IMR-90 (cell line): Measurements from ENCODE around the gene RHEX. TPM values are rescaled to one million over a fixed set of nuclear protein-coding genes. Genes with fewer than 3 reads are reported as not detected.
"Not testable (repeated sequence)": the region's sequence is repeated elsewhere in the genome, so short reads cannot be mapped to it uniquely, and the experiment has no call there.

Experiments used
- ATAC-seq: fragments of 200-7000 bp; cut with Tn5 transposase; 2 replicates; pipeline ENCODE4 v1.9.1; 2020; ENCODE audit warnings: low read depth, mild to moderate bottlenecking, moderate library complexity
- BruUV-seq: library from RNA; stranded (reverse); fragments of 400-500 nt; replicated peaks from 2 replicates; lab custom pipeline; 2021; lab: Mats Ljungman, UMichigan
- CTCF ChIA-PET: fragments of 300-600 bp; formaldehyde crosslinking; extraction: SDS; loops from one replicate; lab custom pipeline; 2021; ENCODE audit warnings: antibody characterized with exemption; lab: Yijun Ruan, JAX
- POLR2A ChIA-PET: fragments of 300-600 bp; sonication (Branson Sonifier 250); formaldehyde crosslinking; loops from one replicate; lab custom pipeline; 2022; ENCODE audit warnings: antibody characterized with exemption; ENCODE audit not compliant: unreplicated experiment; lab: Charles Lee
- DNase-seq: peaks from one replicate; pipeline ENCODE4 v3.0.0; 2013
- H2AFZ ChIP-seq: replicated peaks from 2 replicates; pipeline ENCODE3; 2013; ENCODE audit warnings: low read length, mild to moderate bottlenecking; ENCODE audit not compliant: poor library complexity
- H2AK5ac ChIP-seq: 2 replicates; pipeline ENCODE4 v1.6.1; 2013; ENCODE audit warnings: low read depth, low read length, inconsistent platforms
- H2AK9ac ChIP-seq: replicated peaks from 2 replicates; pipeline ENCODE3; 2013; ENCODE audit warnings: mild to moderate bottlenecking, low read depth, low read length, moderate library complexity; ENCODE audit not compliant: poor library complexity
- H2BK120ac ChIP-seq: 2 replicates; pipeline ENCODE4 v1.6.1; 2013; ENCODE audit warnings: low read depth, low read length, inconsistent platforms
- H2BK15ac ChIP-seq: 3 replicates; pipeline ENCODE4 v1.6.1; 2013; ENCODE audit warnings: low read depth, low read length, inconsistent platforms
- H2BK20ac ChIP-seq: 2 replicates; pipeline ENCODE4 v1.6.1; 2013; ENCODE audit warnings: low read depth, mild to moderate bottlenecking, inconsistent platforms, low read length, moderate library complexity
- H2BK5ac ChIP-seq: 2 replicates; pipeline ENCODE4 v1.6.1; 2013; ENCODE audit warnings: mild to moderate bottlenecking, low read depth, low read length, inconsistent platforms; ENCODE audit not compliant: poor library complexity, severe bottlenecking
- H3K14ac ChIP-seq: replicated peaks from 2 replicates; pipeline ENCODE4 v1.6.1; 2013; ENCODE audit warnings: low read depth, low read length, inconsistent platforms
- H3K18ac ChIP-seq: 2 replicates; pipeline ENCODE4 v1.6.1; 2013; ENCODE audit warnings: low read depth, low read length, control low read depth
- H3K23ac ChIP-seq: 2 replicates; pipeline ENCODE4 v1.6.1; 2013; ENCODE audit warnings: low read depth, low read length, inconsistent platforms
- H3K27ac ChIP-seq: 2 replicates; pipeline ENCODE4 v1.5.1; 2013; ENCODE audit warnings: mild to moderate bottlenecking, control low read depth, low read length; ENCODE audit not compliant: insufficient read depth
- H3K27me3 ChIP-seq: 2 replicates; pipeline ENCODE4 v1.6.1; 2013; ENCODE audit warnings: low read length; ENCODE audit not compliant: control insufficient read depth, insufficient read depth
- H3K36me3 ChIP-seq: 2 replicates; pipeline ENCODE4 v1.6.1; 2013; ENCODE audit warnings: low read length, mixed read lengths; ENCODE audit not compliant: control insufficient read depth, insufficient read depth
- H3K4ac ChIP-seq: 2 replicates; pipeline ENCODE4 v1.6.1; 2013; ENCODE audit warnings: low read depth, low read length, inconsistent platforms
- H3K4me1 ChIP-seq: 2 replicates; pipeline ENCODE4 v1.6.1; 2013; ENCODE audit warnings: low read length, mixed read lengths; ENCODE audit not compliant: control insufficient read depth, insufficient read depth
- H3K4me2 ChIP-seq: 2 replicates; pipeline ENCODE4 v1.6.1; 2013; ENCODE audit warnings: low read depth, mild to moderate bottlenecking, control low read depth, low read length, moderate library complexity
- H3K4me3 ChIP-seq: 2 replicates; pipeline ENCODE4 v1.5.1; 2013; ENCODE audit warnings: low read depth, mild to moderate bottlenecking, control low read depth, low read length, moderate library complexity; ENCODE audit not compliant: insufficient read depth
- H3K56ac ChIP-seq: 2 replicates; pipeline ENCODE4 v1.6.1; 2013; ENCODE audit warnings: low read length, inconsistent platforms; ENCODE audit not compliant: insufficient read depth; ENCODE audit errors: extremely low read depth
- H3K79me1 ChIP-seq, 2 experiments: 2 replicates each; pipeline ENCODE4 v1.6.1; 2013; ENCODE audit warnings: low read length in 2 of 2, inconsistent platforms in 1 of 2, low read depth in 1 of 2
- H3K9ac ChIP-seq: 2 replicates; pipeline ENCODE4 v1.6.1; 2013; ENCODE audit warnings: low read depth, low read length, control low read depth
- H3K9me1 ChIP-seq: 2 replicates; pipeline ENCODE4 v1.6.1; 2013; ENCODE audit warnings: low read length, inconsistent platforms; ENCODE audit not compliant: insufficient read depth
- H3K9me3 ChIP-seq: 2 replicates; pipeline ENCODE4 v1.6.1; 2013; ENCODE audit warnings: low read length; ENCODE audit not compliant: control insufficient read depth, insufficient read depth
- H4K20me1 ChIP-seq: 2 replicates; pipeline ENCODE4 v1.6.1; 2013; ENCODE audit warnings: low read length, inconsistent platforms; ENCODE audit not compliant: insufficient read depth
- H4K5ac ChIP-seq: 2 replicates; pipeline ENCODE4 v1.6.1; 2013; ENCODE audit warnings: mild to moderate bottlenecking, low read depth, low read length, control low read depth
- H4K8ac ChIP-seq, 2 experiments: 2 replicates each; pipeline ENCODE4 v1.6.1; 2013; ENCODE audit warnings: low read depth in 2 of 2, low read length in 2 of 2, control low read depth in 1 of 2, inconsistent platforms in 1 of 2
- H4K91ac ChIP-seq: 2 replicates; pipeline ENCODE4 v1.6.1; 2013; ENCODE audit warnings: low read depth, low read length, inconsistent platforms; ENCODE audit not compliant: insufficient read depth
- WGBS, 2 experiments: methylation state at CpG; one replicate each; pipeline versions ENCODE4 v1.1.5 to v1.1.7; 2013; ENCODE audit warnings: missing lambda C conversion rate in 2 of 2; ENCODE audit not compliant: insufficient read length in 1 of 2; ENCODE audit errors: extremely low coverage in 2 of 2; 5-methylcytosine and 5-hydroxymethylcytosine counted together
- dilution Hi-C: fragments of 300-500 bp; cut with HindIII; formaldehyde crosslinking; loops from one replicate; pipeline ENCODE4 v1.14.3; 2018; ENCODE audit warnings: low sequenced_read_pairs; ENCODE audit not compliant: unreplicated experiment
- in situ Hi-C: fragments of 300-500 bp; cut with MboI; formaldehyde crosslinking; loops from 3 replicates; pipeline ENCODE4 v1.14.3; 2019; ENCODE audit warnings: low sequenced_read_pairs, inconsistent platforms, mixed read lengths
- intact Hi-C: fragments of 100-400 bp; cut with micrococcal nuclease; formaldehyde crosslinking; loops from 2 replicates; pipeline ENCODE4 v1.10.0; 2022
- polyA plus RNA-seq, 3 experiments: library from polyadenylated mRNA; depleted of rRNA; stranded (reverse); fragments of >200 nt; gene quantifications; 2 replicates each; pipeline ENCODE4 v1.2.3, GENCODE V29; 2012; ENCODE audit warnings: low replicate concordance in 1 of 3
- total RNA-seq: library from RNA; depleted of rRNA; stranded (reverse); fragments of >200 nt; gene quantifications from 2 replicates; pipeline ENCODE4 v1.2.3, GENCODE V29; 2012

The RHEX gene
- total and polyA plus RNA-seq, 2 of the 4 experiments (the other 2 are of a cell fraction), result not detected

DNA sequence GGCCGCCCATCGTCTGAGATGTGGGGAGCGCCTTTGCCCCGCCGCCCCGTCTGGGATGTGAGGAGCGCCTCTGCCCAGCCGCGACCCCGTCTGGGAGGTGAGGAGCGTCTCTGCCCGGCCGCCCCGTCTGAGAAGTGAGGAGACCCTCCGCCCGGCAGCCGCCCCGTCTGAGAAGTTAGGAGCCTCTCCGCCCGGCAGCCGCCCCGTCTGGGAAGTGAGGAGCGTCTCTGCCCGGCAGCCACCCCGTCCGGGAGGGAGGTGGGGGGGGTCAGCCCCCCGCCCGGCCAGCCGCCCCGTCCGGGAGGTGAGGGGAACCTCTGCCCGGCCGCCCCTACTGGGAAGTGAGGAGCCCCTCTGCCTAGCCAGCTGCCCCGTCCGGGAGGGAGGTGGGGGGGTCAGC is 11.0 kb downstream of the RHEX start:
- not testable (repeated sequence) for H3K14ac ChIP-seq

GRCh38 chr1:206064501-206064900 is 11.5 kb downstream of the RHEX start:
- H2AFZ ChIP-seq, H3K9ac ChIP-seq, H3K9me3 ChIP-seq, H3K14ac ChIP-seq, H3K27ac ChIP-seq, H3K79me1 ChIP-seq, H3K9me1 ChIP-seq, H4K20me1 ChIP-seq, H3K4me1 ChIP-seq, POLR2A ChIA-PET, dilution Hi-C loops, H3K4me3 ChIP-seq, H3K4me2 ChIP-seq, ATAC-seq, H2BK20ac ChIP-seq, H4K91ac ChIP-seq, H2AK5ac ChIP-seq, H4K5ac ChIP-seq, H3K56ac ChIP-seq, H3K36me3 ChIP-seq, H2AK9ac ChIP-seq, in situ Hi-C loops, H2BK5ac ChIP-seq, H3K18ac ChIP-seq, DNase-seq, intact Hi-C loops, H2BK120ac ChIP-seq, H4K8ac ChIP-seq, H2BK15ac ChIP-seq, H3K4ac ChIP-seq, BruUV-seq, H3K23ac ChIP-seq, CTCF ChIA-PET: not testable (repeated sequence)
- 96% methylated on average over 5 of the region's 25 CpGs; no CpG with 5 or more reads in 1 of the 2 experiments for WGBS, 2 experiments
- peaks cover 37% of the 10 kb centered on the region for H3K27me3 ChIP-seq

More for the DNA sequence above, 11.0 kb downstream of the RHEX start:
- H2BK120ac ChIP-seq, DNase-seq, H3K9ac ChIP-seq, H4K91ac ChIP-seq, H3K4ac ChIP-seq, POLR2A ChIA-PET, H2BK15ac ChIP-seq, H3K56ac ChIP-seq, H3K4me3 ChIP-seq, H2BK5ac ChIP-seq, H3K9me1 ChIP-seq, in situ Hi-C loops, H3K36me3 ChIP-seq, BruUV-seq, CTCF ChIA-PET, intact Hi-C loops, ATAC-seq, H2AK9ac ChIP-seq, H4K20me1 ChIP-seq, dilution Hi-C loops, H2BK20ac ChIP-seq, H3K23ac ChIP-seq, H2AK5ac ChIP-seq, H4K8ac ChIP-seq, H2AFZ ChIP-seq, H3K27ac ChIP-seq, H3K4me2 ChIP-seq, H3K79me1 ChIP-seq, H4K5ac ChIP-seq, H3K4me1 ChIP-seq, H3K9me3 ChIP-seq, H3K18ac ChIP-seq: not testable (repeated sequence)
- H3K27me3 ChIP-seq, result peaks cover 38% of the 10 kb centered on the region
- WGBS, 2 experiments, result no CpG with 5 or more reads among the region's 35 CpGs
